GM21390 (cell line): ENCODE data around the gene PTPRT.

Experiments used
- ATAC-seq: cut with Tn5 transposase; IDR thresholded peaks from one replicate; pipeline ENCODE4 v1.9.1; 2021; ENCODE audit not compliant: unreplicated experiment

Gene PTPRT

GRCh38 chr20:42978184-42978974, 211.3 kb downstream of the PTPRT start:
- ATAC-seq, result no peak

GRCh38 chr20:42975974-42976373, 213.7 kb downstream of the PTPRT start:
- no peak for ATAC-seq

GRCh38 chr20:42974347-42974746, 215.4 kb downstream of the PTPRT start:
- ATAC-seq, result no peak

GRCh38 chr20:42972591-42972990, 217.1 kb downstream of the PTPRT start:
- no peak for ATAC-seq

GRCh38 chr20:42968746-42969145, 221.0 kb downstream of the PTPRT start:
- ATAC-seq, result no peak

- ATAC-seq, result no peak
These were observed 225.9 kb downstream of the PTPRT start for GRCh38 chr20:42963796-42964195.

GRCh38 chr20:42961771-42962170, 227.9 kb downstream of the PTPRT start:
- ATAC-seq, result no peak

GRCh38 chr20:42959996-42960395, 229.7 kb downstream of the PTPRT start:
- ATAC-seq, result no peak

GRCh38 chr20:42958367-42959069, 231.2 kb downstream of the PTPRT start:
- ATAC-seq, result no peak

GRCh38 chr20:42957704-42958095, 232.0 kb downstream of the PTPRT start:
- ATAC-seq, result no peak

- no peak for ATAC-seq
These were observed 232.5 kb downstream of the PTPRT start for GRCh38 chr20:42957018-42957703.

GRCh38 chr20:42955713-42956112, 234.0 kb downstream of the PTPRT start:
- ATAC-seq, result no peak

GRCh38 chr20:42954951-42955350, 234.8 kb downstream of the PTPRT start:
- ATAC-seq, result no peak

- no peak for ATAC-seq
These were observed 239.8 kb downstream of the PTPRT start for GRCh38 chr20:42949950-42950349.

GRCh38 chr20:42945234-42945994, 244.3 kb downstream of the PTPRT start:
- ATAC-seq, result no peak

GRCh38 chr20:42941629-42942028, 248.1 kb downstream of the PTPRT start:
- ATAC-seq, result no peak

GRCh38 chr20:42938441-42939205, 251.1 kb downstream of the PTPRT start:
- ATAC-seq, result no peak

GRCh38 chr20:42936482-42936881, 253.2 kb downstream of the PTPRT start:
- no peak for ATAC-seq

GRCh38 chr20:42924215-42924614, 265.5 kb downstream of the PTPRT start:
- ATAC-seq, result no peak

- no peak for ATAC-seq
These were observed 266.3 kb downstream of the PTPRT start for GRCh38 chr20:42923348-42923918.
